ENCODE data around the gene MVB12B.
A peak's percentile ranks its signal among the peaks of the same experiment; 100 is the strongest.

The MVB12B gene

DNA sequence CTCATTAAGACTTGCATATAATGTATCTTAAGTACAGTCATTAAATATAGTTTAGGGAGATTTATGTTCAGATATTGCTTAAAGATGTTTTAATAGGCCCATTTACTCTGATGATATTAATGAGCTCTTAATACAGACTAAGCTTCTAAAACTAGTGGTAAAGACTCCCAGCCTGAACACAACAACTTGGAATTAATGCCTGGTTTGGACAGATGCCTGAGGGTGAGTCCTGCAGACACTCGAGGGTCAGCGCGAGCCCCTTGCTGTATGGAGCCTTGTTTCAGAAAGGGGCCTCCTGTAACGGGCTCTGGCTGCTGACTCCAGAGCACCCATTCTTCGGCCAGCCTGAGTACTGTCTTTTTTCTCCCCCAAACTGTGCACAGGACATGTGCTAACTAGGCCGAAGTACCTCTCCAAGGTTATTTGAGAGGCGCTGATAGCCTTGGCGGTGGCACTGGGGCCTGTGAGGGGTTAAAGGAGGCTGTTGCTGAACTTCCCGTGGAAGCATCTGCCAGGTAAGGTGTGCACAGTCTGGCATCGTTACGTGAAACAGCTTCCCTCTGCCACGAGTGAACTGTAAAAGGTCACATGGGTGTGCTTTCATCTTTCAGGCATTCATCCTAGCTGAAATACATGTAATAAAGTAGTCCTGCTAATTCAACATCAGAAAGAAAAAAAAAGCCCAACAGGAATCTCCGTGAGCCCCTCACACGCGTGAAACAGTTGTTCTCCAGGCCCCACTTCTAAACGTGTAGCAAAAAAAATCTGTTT is 113.4 kb downstream of the MVB12B start:
- peaks cover 10% of the 10 kb centered on the region for H3K36me3 Mint-ChIP-seq (ENCODE audit: low read depth)
- no peak overlapping the region for H3K4me3 Mint-ChIP-seq
- TF ChIP-seq CTCF (IDR thresholded peaks at IDR 0.05; ENCODE audit: unreplicated experiment in 3 of 3): no peak
- no peak overlapping the region for H3K27ac Mint-ChIP-seq
- H3K27me3 Mint-ChIP-seq (ENCODE audit: low read depth): no peaks in the 10 kb centered on the region
- no peaks in the 10 kb centered on the region for H3K9me3 Mint-ChIP-seq
- H3K4me1 Mint-ChIP-seq: peaks cover 11% of the 10 kb centered on the region

DNA sequence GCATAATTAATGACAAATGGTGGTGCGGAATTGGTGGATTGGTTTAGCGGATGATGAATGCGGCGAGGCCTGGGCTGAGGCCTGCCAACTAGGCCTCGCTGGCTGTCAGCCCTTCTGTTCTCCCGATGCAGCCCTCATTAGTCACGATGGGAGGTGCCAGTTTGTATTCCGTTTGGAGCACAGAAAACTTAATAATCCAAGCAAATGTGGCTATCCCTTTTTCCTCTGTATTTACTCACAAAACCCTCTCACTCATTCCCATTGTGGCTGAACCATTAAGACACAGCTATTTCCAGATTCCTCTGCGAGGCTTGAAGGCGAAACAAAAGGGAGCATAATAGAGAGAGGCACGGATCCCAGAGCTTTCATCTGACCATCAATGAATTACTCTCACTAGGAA is 114.3 kb downstream of the MVB12B start:
- peaks cover 5% of the 10 kb centered on the region for H3K36me3 Mint-ChIP-seq (ENCODE audit: low read depth)
- no peaks in the 10 kb centered on the region for H3K9me3 Mint-ChIP-seq
- no peak overlapping the region for H3K4me3 Mint-ChIP-seq
- peak overlapping the region; percentile 44 to 62 (median 48) for H3K27ac Mint-ChIP-seq
- H3K4me1 Mint-ChIP-seq: peaks cover 11% of the 10 kb centered on the region
- no peak for TF ChIP-seq CTCF (IDR thresholded peaks at IDR 0.05; ENCODE audit: unreplicated experiment in 3 of 3)
- H3K27me3 Mint-ChIP-seq (ENCODE audit: low read depth): no peaks in the 10 kb centered on the region

- Mint-ChIP-seq H3K27me3 (ENCODE audit: low read depth) (no peaks in the 10 kb centered on the region), H3K9me3 (no peaks in the 10 kb centered on the region), H3K4me1 (peaks cover 6% of the 10 kb centered on the region), H3K27ac (no peak overlapping the region), H3K36me3 (ENCODE audit: low read depth) (peaks cover 6% of the 10 kb centered on the region), H3K4me3 (no peak overlapping the region)
- TF ChIP-seq CTCF (IDR thresholded peaks at IDR 0.05; ENCODE audit: unreplicated experiment in 3 of 3): no peak
These were observed 116.0 kb downstream of the MVB12B start for GRCh38 chr9:126442636-126443035.

DNA sequence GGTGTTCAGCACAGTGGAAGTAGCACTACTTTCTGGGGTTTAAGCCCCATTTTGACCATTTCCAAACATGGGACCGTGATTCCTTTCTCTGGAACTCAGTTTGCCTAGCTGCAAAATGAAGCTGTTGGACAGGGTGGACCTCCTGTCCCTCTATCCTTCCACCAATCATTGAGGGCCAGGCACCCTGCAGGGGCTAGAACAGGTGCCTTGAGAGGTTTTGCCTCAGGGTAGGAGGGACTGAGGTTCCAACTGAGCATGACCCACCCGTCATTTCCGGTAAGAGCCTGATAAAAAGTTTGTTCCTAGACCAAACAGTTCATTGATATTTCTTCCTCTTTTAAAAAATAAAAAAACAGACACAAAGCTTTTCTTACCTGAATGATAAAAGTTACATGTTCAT is 116.5 kb downstream of the MVB12B start:
- no peak for TF ChIP-seq CTCF (IDR thresholded peaks at IDR 0.05; ENCODE audit: unreplicated experiment in 3 of 3)
- Mint-ChIP-seq H3K27me3 (ENCODE audit: low read depth) (no peaks in the 10 kb centered on the region), H3K4me1 (peaks cover 6% of the 10 kb centered on the region), H3K36me3 (ENCODE audit: low read depth) (peaks cover 11% of the 10 kb centered on the region), H3K9me3 (no peaks in the 10 kb centered on the region), H3K4me3 (no peak overlapping the region), H3K27ac (no peak overlapping the region)

DNA sequence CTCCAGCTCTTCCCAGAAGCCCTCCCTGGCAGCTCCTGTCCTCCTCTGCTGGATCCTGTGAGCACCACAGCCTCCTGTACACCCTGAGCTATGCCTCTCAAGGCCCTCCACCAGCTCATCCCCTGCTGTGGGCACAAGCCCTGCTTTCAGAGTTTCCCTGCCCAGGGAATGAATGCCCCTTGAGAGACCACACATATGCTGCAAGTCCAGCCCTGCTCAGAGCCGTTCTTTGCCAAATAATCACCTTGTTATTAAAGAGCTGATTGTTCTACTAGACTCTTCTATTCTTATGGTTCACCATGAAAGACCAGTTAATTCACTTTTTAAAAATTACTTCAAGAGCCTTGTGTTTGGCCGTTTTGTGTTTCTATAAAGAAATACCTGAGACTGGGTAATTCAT is 121.5 kb downstream of the MVB12B start:
- no peak overlapping the region for H3K4me3 Mint-ChIP-seq
- H3K9me3 Mint-ChIP-seq: no peaks in the 10 kb centered on the region
- no peak for TF ChIP-seq CTCF (IDR thresholded peaks at IDR 0.05; ENCODE audit: unreplicated experiment in 3 of 3)
- H3K27me3 Mint-ChIP-seq (ENCODE audit: low read depth): no peaks in the 10 kb centered on the region
- peaks cover 5% of the 10 kb centered on the region for H3K4me1 Mint-ChIP-seq
- H3K27ac Mint-ChIP-seq: no peak overlapping the region
- H3K36me3 Mint-ChIP-seq (ENCODE audit: low read depth): peaks cover 14% of the 10 kb centered on the region

Data from nephron (organoid).